Measurements from ENCODE around the gene CCDC73. TPM values are rescaled to one million over a fixed set of nuclear protein-coding genes. Genes with fewer than 3 reads are reported as not detected.
"Not testable (repeated sequence)": the region's sequence is repeated elsewhere in the genome, so short reads cannot be mapped to it uniquely, and the experiment has no call there.

CCDC73 gene
- not detected in 2 replicates for total RNA-seq (2014; rRNA removed; shearing (Covaris generic); ENCODE audit: low replicate concordance)

GRCh38 chr11:32794439-32794838, at the start of gene CCDC73:
Gene CCDC73, minus strand, starts transcription at chr11:32794662. Its CDS starts 34,419 bp downstream, at chr11:32760243.
- peaks cover 2% of the 10 kb centered on the region; the same call in 1 of the 2 replicates for H3K27me3 ChIP-seq
- H3K36me3 ChIP-seq = no peaks in the 10 kb centered on the region
- no peaks in the 10 kb centered on the region for H3K9me3 ChIP-seq
- no peak for DNase-seq
- no peak within 1 kb of the TSS for H3K4me3 ChIP-seq

GRCh38 chr11:32843544-32843943, 49.1 kb upstream of the CCDC73 start:
- Histone ChIP-seq H3K36me3 (no peaks in the 10 kb centered on the region), H3K27me3 (no peaks in the 10 kb centered on the region), H3K4me3 (no peak overlapping the region), H3K9me3 (no peaks in the 10 kb centered on the region)
- no peak for DNase-seq

- H3K36me3 ChIP-seq = no peaks in the 10 kb centered on the region
- H3K27me3 ChIP-seq = no peaks in the 10 kb centered on the region
- no peak overlapping the region for H3K4me3 ChIP-seq
- H3K9me3 ChIP-seq = no peaks in the 10 kb centered on the region
- DNase-seq = no peak
These were observed 46.1 kb upstream of the CCDC73 start for GRCh38 chr11:32840587-32840986.

GRCh38 chr11:32839308-32839707, 44.8 kb upstream of the CCDC73 start:
- H3K4me3 ChIP-seq = no peak overlapping the region
- H3K9me3 ChIP-seq = no peaks in the 10 kb centered on the region
- DNase-seq = no peak
- H3K27me3 ChIP-seq = no peaks in the 10 kb centered on the region
- no peaks in the 10 kb centered on the region for H3K36me3 ChIP-seq

- no peak overlapping the region for H3K4me3 ChIP-seq
- no peaks in the 10 kb centered on the region for H3K36me3 ChIP-seq
- no peak for DNase-seq
- no peaks in the 10 kb centered on the region for H3K9me3 ChIP-seq
- no peaks in the 10 kb centered on the region for H3K27me3 ChIP-seq
These were observed 44.2 kb upstream of the CCDC73 start for GRCh38 chr11:32838505-32839274.

- no peak for DNase-seq
- no peaks in the 10 kb centered on the region for H3K36me3 ChIP-seq
- H3K4me3 ChIP-seq = no peak overlapping the region
- H3K27me3 ChIP-seq = no peaks in the 10 kb centered on the region
- H3K9me3 ChIP-seq = no peaks in the 10 kb centered on the region
These were observed 42.5 kb upstream of the CCDC73 start for GRCh38 chr11:32836946-32837345.

- no peak for DNase-seq
- Histone ChIP-seq H3K4me3 (no peak overlapping the region), H3K9me3 (no peaks in the 10 kb centered on the region), H3K36me3 (no peaks in the 10 kb centered on the region), H3K27me3 (no peaks in the 10 kb centered on the region)
These were observed 39.5 kb upstream of the CCDC73 start for GRCh38 chr11:32833921-32834320.

- no peak overlapping the region for H3K4me3 ChIP-seq
- no peaks in the 10 kb centered on the region for H3K36me3 ChIP-seq
- no peak for DNase-seq
- H3K9me3 ChIP-seq = no peaks in the 10 kb centered on the region
- H3K27me3 ChIP-seq = no peaks in the 10 kb centered on the region
These were observed 36.8 kb upstream of the CCDC73 start for GRCh38 chr11:32831221-32831620.

GRCh38 chr11:32830796-32831195, 36.3 kb upstream of the CCDC73 start:
- no peak for DNase-seq
- Histone ChIP-seq H3K27me3 (no peaks in the 10 kb centered on the region), H3K4me3 (no peak overlapping the region), H3K36me3 (no peaks in the 10 kb centered on the region), H3K9me3 (no peaks in the 10 kb centered on the region)

- peak; percentile 9 for DNase-seq
- H3K36me3 ChIP-seq = no peaks in the 10 kb centered on the region
- no peaks in the 10 kb centered on the region for H3K27me3 ChIP-seq
- no peak overlapping the region; the same call in 1 of the 2 replicates for H3K4me3 ChIP-seq
- H3K9me3 ChIP-seq = no peaks in the 10 kb centered on the region
These were observed 35.9 kb upstream of the CCDC73 start for GRCh38 chr11:32830413-32830738.

- Histone ChIP-seq H3K9me3 (no peaks in the 10 kb centered on the region), H3K36me3 (no peaks in the 10 kb centered on the region), H3K27me3 (no peaks in the 10 kb centered on the region), H3K4me3 (peak within 1 kb of the TSS; percentile 45)
- peak; percentile 45 for DNase-seq
These were observed 35.4 kb upstream of the CCDC73 start, which contains the start of gene PRRG4 for GRCh38 chr11:32829680-32830412. Gene PRRG4, plus strand, starts transcription at chr11:32829927. Its CDS starts 603 bp downstream, at chr11:32830530.

- H3K27me3 ChIP-seq = no peaks in the 10 kb centered on the region
- DNase-seq = no peak
- no peaks in the 10 kb centered on the region for H3K9me3 ChIP-seq
- peak overlapping the region; percentile 45 for H3K4me3 ChIP-seq
- H3K36me3 ChIP-seq = no peaks in the 10 kb centered on the region
These were observed 34.8 kb upstream of the CCDC73 start for GRCh38 chr11:32829157-32829679.

GRCh38 chr11:32827276-32827675, 32.8 kb upstream of the CCDC73 start:
- no peak for DNase-seq
- Histone ChIP-seq H3K27me3 (no peaks in the 10 kb centered on the region), H3K9me3 (no peaks in the 10 kb centered on the region), H3K36me3 (no peaks in the 10 kb centered on the region), H3K4me3 (no peak overlapping the region)

GRCh38 chr11:32826113-32826512, 31.7 kb upstream of the CCDC73 start:
- H3K4me3 ChIP-seq = no peak overlapping the region
- no peaks in the 10 kb centered on the region for H3K36me3 ChIP-seq
- H3K27me3 ChIP-seq = no peaks in the 10 kb centered on the region
- DNase-seq = no peak
- no peaks in the 10 kb centered on the region for H3K9me3 ChIP-seq

GRCh38 chr11:32823617-32824016, 29.2 kb upstream of the CCDC73 start:
- DNase-seq, H3K27me3 ChIP-seq, H3K4me3 ChIP-seq, H3K36me3 ChIP-seq, H3K9me3 ChIP-seq: not testable (repeated sequence)

- H3K27me3 ChIP-seq = no peaks in the 10 kb centered on the region
- no peak overlapping the region for H3K4me3 ChIP-seq
- H3K9me3 ChIP-seq = no peaks in the 10 kb centered on the region
- no peak for DNase-seq
- H3K36me3 ChIP-seq = no peaks in the 10 kb centered on the region
These were observed 27.6 kb upstream of the CCDC73 start for GRCh38 chr11:32821917-32822560.

GRCh38 chr11:32821517-32821916, 27.1 kb upstream of the CCDC73 start:
- no peak for DNase-seq
- Histone ChIP-seq H3K4me3 (no peak overlapping the region), H3K36me3 (no peaks in the 10 kb centered on the region), H3K9me3 (no peaks in the 10 kb centered on the region), H3K27me3 (no peaks in the 10 kb centered on the region)

Measured in MG63 (cell line).